Activated T-cell treated with anti-CD3 and anti-CD28 coated beads, Interleukin-2, amount 50 U/mL, for 4 hours (primary cell): ENCODE measurements around the gene MRPL33. TPM values are rescaled to one million over a fixed set of nuclear protein-coding genes. Genes with fewer than 3 reads are reported as not detected.
A peak's percentile ranks its signal among the peaks of the same experiment; 100 is the strongest.
"Not testable (repeated sequence)": the region's sequence is repeated elsewhere in the genome, so short reads cannot be mapped to it uniquely, and the experiment has no call there.

ENCODE experiments used
- ATAC-seq, 2 donors: fragments of 200-7000 bp; cut with Tn5 transposase; one replicate each; pipeline ENCODE4 v1.10.0; 2021
- DNase-seq: peaks from one replicate; pipeline ENCODE4 v3.0.0-alpha.2; 2020
- H3K27me3 Mint-ChIP-seq: one replicate; pipeline ENCODE4 v1.8.0; 2021; ENCODE audit warnings: low read depth, mixed read lengths
- H3K36me3 Mint-ChIP-seq: one replicate; pipeline ENCODE4 v1.8.0; 2022; ENCODE audit warnings: mixed read lengths; ENCODE audit not compliant: insufficient read depth
- H3K4me1 Mint-ChIP-seq: one replicate; pipeline ENCODE4 v1.8.0; 2021; ENCODE audit warnings: low read depth, mixed read lengths
- H3K4me3 Mint-ChIP-seq: one replicate; pipeline ENCODE4 v1.8.0; 2021; ENCODE audit warnings: mild to moderate bottlenecking, moderate library complexity, mixed read lengths
- H3K9me3 Mint-ChIP-seq: one replicate; pipeline ENCODE4 v1.8.0; 2021; ENCODE audit warnings: mixed read lengths
- total RNA-seq, 3 donors: library from RNA; stranded (reverse); gene quantifications; one replicate each; pipeline ENCODE4 v1.2.1, GENCODE V29; 2021

The MRPL33 gene
- total RNA-seq, 3 donors from 2014 or later = 67.9 to 84.5 (median 68.4) TPM

- H3K27me3 Mint-ChIP-seq = no peaks in the 10 kb centered on the region
- DNase-seq = no peak
- ATAC-seq = no peak
- H3K9me3 Mint-ChIP-seq = no peaks in the 10 kb centered on the region
- H3K4me1 Mint-ChIP-seq = peaks cover 15% of the 10 kb centered on the region
- peak overlapping the region; percentile 19 for H3K4me3 Mint-ChIP-seq
- no peaks in the 10 kb centered on the region for H3K36me3 Mint-ChIP-seq
Measured at GRCh38 chr2:27736031-27736889, 35.3 kb upstream of the MRPL33 start.

GRCh38 chr2:27736890-27737204 is 34.7 kb upstream of the MRPL33 start:
- ATAC-seq (no peak), DNase-seq (no peak)
- Mint-ChIP-seq H3K4me1 (peaks cover 15% of the 10 kb centered on the region), H3K27me3 (no peaks in the 10 kb centered on the region), H3K9me3 (no peaks in the 10 kb centered on the region), H3K4me3 (no peak overlapping the region), H3K36me3 (no peaks in the 10 kb centered on the region)

DNA sequence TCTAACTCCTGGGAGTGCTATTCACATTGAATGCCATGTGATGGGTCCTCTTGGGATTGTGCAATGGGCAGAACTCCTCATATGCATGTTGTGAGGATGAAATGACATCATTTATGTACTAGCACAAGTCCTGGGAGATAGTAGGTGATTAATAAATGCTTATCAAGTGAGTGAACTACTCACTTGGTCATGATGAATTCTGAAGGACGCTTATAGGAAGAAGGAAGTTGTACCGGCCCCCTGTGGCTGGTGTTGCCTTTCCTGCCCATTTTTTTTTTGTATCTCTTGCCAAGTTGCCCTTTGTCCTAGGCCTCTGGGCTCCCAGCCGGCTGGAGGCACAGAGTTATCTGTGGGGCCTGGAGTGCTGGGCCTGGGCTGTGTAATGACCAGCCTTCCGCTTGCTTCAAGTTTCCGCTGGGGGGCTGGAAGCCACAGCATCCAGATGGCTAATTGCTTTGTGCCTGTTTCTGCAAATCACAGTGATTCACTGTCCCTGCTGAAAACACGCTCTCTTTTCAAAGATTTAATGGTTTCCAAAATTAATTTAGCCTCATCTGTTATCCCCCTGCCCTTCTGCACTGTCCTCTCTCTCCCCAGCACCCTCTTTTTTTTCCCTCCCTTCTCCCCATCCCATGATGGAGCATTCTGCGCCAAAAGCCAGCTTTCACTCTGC is 33.7 kb upstream of the MRPL33 start:
- Mint-ChIP-seq H3K9me3 (no peaks in the 10 kb centered on the region), H3K27me3 (peaks cover 2% of the 10 kb centered on the region), H3K4me1 (peaks cover 15% of the 10 kb centered on the region)

GRCh38 chr2:27738349-27739057 is 33.0 kb upstream of the MRPL33 start:
- H3K27me3 Mint-ChIP-seq = peaks cover 2% of the 10 kb centered on the region
- DNase-seq = no peak
- peaks cover 15% of the 10 kb centered on the region for H3K4me1 Mint-ChIP-seq
- no peaks in the 10 kb centered on the region for H3K9me3 Mint-ChIP-seq
- H3K36me3 Mint-ChIP-seq = no peaks in the 10 kb centered on the region
- no peak for ATAC-seq
- H3K4me3 Mint-ChIP-seq = no peak overlapping the region

More for the DNA sequence above, 33.7 kb upstream of the MRPL33 start:
- no peak for DNase-seq
- no peak for ATAC-seq
- Mint-ChIP-seq H3K4me3 (no peak overlapping the region), H3K36me3 (no peaks in the 10 kb centered on the region)

- Mint-ChIP-seq H3K36me3 (no peaks in the 10 kb centered on the region), H3K4me1 (peaks cover 15% of the 10 kb centered on the region), H3K9me3 (no peaks in the 10 kb centered on the region), H3K27me3 (peaks cover 2% of the 10 kb centered on the region), H3K4me3 (no peak overlapping the region)
- ATAC-seq (no peak), DNase-seq (no peak)
Measured at GRCh38 chr2:27739058-27739373, 32.5 kb upstream of the MRPL33 start.

DNA sequence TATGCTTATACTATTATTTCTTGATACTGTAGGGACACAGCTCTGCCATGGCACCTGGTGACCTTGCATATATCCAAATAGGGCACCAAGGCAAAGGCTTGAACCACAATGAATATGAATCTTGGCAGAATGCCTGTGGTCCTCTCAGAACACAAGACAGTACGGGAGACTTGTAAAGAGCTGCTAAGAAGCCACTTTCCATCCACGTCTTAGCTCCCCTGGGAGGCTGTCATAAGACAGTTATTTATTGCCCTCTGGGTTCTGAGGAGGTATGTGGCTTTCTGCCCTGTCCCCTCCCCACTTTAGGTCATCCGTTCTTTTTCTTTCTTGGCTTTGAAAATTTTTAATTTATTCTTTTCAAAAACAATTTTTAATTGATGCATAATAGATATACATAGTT is 29.8 kb upstream of the MRPL33 start:
- ATAC-seq = no peak
- Mint-ChIP-seq H3K4me3 (no peak overlapping the region), H3K27me3 (peaks cover 6% of the 10 kb centered on the region), H3K4me1 (no peaks in the 10 kb centered on the region), H3K36me3 (no peaks in the 10 kb centered on the region), H3K9me3 (peaks cover 6% of the 10 kb centered on the region)
- DNase-seq = no peak

DNA sequence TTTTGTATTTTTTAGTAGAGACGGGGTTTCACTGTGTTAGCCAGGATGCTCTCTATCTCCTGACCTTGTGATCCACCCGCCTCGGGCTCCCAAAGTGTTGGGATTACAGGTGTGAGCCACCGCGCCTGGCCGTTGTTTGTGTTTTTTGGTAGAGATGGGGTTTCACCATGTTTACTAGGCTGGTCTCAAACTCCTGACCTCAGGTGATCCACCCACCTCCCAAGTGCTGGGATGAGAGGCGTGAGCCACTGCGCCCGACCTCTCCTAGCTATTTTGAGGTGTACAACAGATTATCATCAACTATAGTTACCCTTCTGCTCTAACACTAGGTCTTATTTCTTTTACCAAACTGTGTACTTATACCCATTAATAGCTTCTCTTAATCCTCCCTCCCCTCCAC is 28.9 kb upstream of the MRPL33 start:
- no peak for ATAC-seq
- Mint-ChIP-seq H3K4me3 (no peak overlapping the region), H3K27me3 (peaks cover 8% of the 10 kb centered on the region), H3K4me1 (no peaks in the 10 kb centered on the region), H3K9me3 (peaks cover 6% of the 10 kb centered on the region), H3K36me3 (no peaks in the 10 kb centered on the region)
- DNase-seq = no peak

- H3K4me3 Mint-ChIP-seq, H3K27me3 Mint-ChIP-seq, ATAC-seq, H3K36me3 Mint-ChIP-seq, H3K4me1 Mint-ChIP-seq, DNase-seq: not testable (repeated sequence)
- H3K9me3 Mint-ChIP-seq = peaks cover 12% of the 10 kb centered on the region
Measured at GRCh38 chr2:27745494-27745893, 26.0 kb upstream of the MRPL33 start.

DNA sequence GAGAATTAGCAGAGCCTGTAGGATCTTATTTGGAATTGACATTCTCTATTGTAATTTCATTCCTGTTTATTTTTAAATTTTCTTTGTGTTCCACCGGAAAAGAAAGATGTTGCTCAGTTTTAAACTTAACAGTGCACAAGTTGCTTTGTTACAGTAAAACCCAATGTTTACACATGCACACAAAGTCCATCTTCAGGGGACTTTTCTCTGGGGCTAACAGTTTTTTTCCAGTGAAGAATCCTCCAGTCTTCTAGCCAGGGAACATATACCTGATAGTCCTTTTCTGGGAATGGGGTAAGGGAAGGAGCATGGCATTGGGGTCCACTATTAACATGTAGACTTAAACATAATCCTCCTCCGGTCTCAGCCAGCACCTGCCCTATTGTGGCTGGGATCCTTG is 25.2 kb upstream of the MRPL33 start:
- no peaks in the 10 kb centered on the region for H3K4me1 Mint-ChIP-seq
- ATAC-seq = no peak
- H3K27me3 Mint-ChIP-seq = peaks cover 8% of the 10 kb centered on the region
- peaks cover 12% of the 10 kb centered on the region for H3K9me3 Mint-ChIP-seq
- no peaks in the 10 kb centered on the region for H3K36me3 Mint-ChIP-seq
- no peak overlapping the region for H3K4me3 Mint-ChIP-seq
- no peak for DNase-seq

GRCh38 chr2:27747827-27748352 is 23.6 kb upstream of the MRPL33 start:
- ATAC-seq (no peak), DNase-seq (no peak)
- H3K36me3 Mint-ChIP-seq = no peaks in the 10 kb centered on the region
- H3K4me3 Mint-ChIP-seq = no peak overlapping the region
- H3K27me3 Mint-ChIP-seq = peaks cover 9% of the 10 kb centered on the region
- H3K4me1 Mint-ChIP-seq = no peaks in the 10 kb centered on the region
- peaks cover 12% of the 10 kb centered on the region for H3K9me3 Mint-ChIP-seq

DNA sequence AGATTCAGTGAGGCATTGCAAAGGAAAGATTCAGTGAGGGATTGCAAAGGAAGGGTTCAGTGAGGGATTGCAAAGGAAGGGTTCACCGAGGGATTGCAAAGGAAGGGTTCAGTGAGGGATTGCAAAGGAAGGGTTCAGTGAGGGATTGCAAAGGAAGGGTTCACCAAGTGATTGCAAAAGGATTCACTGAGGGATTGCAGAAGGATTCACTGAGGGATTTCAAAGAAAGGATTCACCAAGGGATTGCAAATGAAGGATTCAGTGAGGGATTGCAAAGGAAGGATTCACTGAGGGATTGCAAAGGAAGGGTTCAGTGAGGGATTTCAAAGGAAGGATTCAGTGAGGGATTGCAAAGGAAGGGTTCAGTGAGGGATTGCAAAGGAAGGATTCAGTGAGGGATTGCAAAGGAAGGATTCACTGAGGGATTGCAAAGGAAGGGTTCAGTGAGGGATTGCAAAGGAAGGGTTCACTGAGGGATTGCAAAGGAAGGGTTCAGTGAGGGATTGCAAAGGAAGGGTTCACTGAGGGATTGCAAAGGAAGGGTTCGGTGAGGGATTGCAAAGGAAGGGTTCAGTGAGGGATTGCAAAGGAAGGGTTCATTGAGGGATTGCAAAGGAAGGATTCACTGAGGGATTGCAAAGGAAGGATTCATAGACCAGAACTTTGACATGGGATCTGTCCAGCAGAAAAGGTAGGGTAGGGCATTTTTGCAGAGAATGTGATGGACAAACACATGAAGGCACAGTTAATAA is 22.5 kb upstream of the MRPL33 start:
- Mint-ChIP-seq H3K9me3 (peaks cover 12% of the 10 kb centered on the region), H3K27me3 (peaks cover 14% of the 10 kb centered on the region)
- H3K36me3 Mint-ChIP-seq, ATAC-seq, H3K4me3 Mint-ChIP-seq, DNase-seq, H3K4me1 Mint-ChIP-seq: not testable (repeated sequence)

- Mint-ChIP-seq H3K4me1 (no peaks in the 10 kb centered on the region), H3K9me3 (peaks cover 7% of the 10 kb centered on the region), H3K4me3 (no peak overlapping the region), H3K36me3 (no peaks in the 10 kb centered on the region), H3K27me3 (peaks cover 11% of the 10 kb centered on the region)
- DNase-seq = no peak
- no peak for ATAC-seq
Measured at GRCh38 chr2:27751377-27751776, 20.1 kb upstream of the MRPL33 start.

DNA sequence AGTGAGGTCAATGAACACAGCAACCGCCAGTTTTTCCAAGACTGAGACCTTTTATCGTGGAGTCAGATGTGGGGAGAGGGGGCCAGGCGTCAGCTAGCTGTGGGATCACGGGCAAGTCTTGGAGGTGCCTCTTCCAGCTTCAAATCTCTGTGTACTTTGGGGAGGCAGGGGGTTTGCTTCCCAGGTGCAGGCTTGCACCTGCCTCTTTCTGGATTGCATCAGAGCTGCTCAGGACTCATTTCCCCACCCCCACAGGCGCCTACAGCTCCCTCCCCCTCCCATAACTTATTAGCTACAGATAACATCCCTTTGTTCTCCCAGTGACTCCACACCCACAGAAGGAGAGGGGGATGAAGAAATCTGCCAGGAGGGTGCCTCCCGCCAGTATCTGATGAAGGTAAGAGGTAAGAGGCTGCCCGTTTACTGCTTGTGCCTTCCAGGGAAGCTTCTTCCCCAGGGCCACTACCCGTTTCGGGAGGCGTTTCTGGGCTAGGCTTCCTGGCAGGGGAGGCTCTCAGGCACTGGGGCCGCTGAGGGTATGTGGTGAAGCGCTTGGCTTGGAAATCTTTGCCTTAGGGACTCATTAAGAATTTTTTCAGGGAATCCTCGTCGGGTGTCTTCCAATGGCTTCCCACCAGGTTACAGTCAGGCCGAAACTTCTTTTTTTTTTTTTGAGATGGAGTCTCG is 18.8 kb upstream of the MRPL33 start:
- Mint-ChIP-seq H3K9me3 (peaks cover 7% of the 10 kb centered on the region), H3K4me1 (no peaks in the 10 kb centered on the region), H3K36me3 (no peaks in the 10 kb centered on the region), H3K27me3 (peaks cover 8% of the 10 kb centered on the region), H3K4me3 (no peak overlapping the region)
- no peak for ATAC-seq
- no peak for DNase-seq
